Thoracic aorta (tissue), 2 donors: ENCODE data around the gene SLC37A3. TPM values are rescaled to one million over a fixed set of nuclear protein-coding genes. Genes with fewer than 3 reads are reported as not detected.

Experiments
- ATAC-seq: fragments of 150-250 bp; one replicate; pipeline ENCODE4 v1.8.0; 2017; ENCODE audit warnings: low read depth; ENCODE audit not compliant: insufficient number of reproducible peaks, low FRiP score
- DNase-seq: peaks from one replicate; pipeline ENCODE4 v3.0.0-alpha.2; 2020; ENCODE audit warnings: low spot score
- H3K27ac ChIP-seq, 2 donors: fragments of 200-600 bp; sonication (generic); 1 replicate in 1 of 2; 2 replicates in 1 of 2; pipeline ENCODE4 v1.5.1; 2016; ENCODE audit warnings: mild to moderate bottlenecking in 2 of 2, moderate library complexity in 2 of 2
- H3K27me3 ChIP-seq: fragments of 200-600 bp; sonication (generic); replicated peaks from 2 replicates; pipeline ENCODE4 v1.6.0; 2016; ENCODE audit warnings: mild to moderate bottlenecking; ENCODE audit not compliant: insufficient read depth
- H3K36me3 ChIP-seq: fragments of 200-600 bp; sonication (generic); one replicate; pipeline ENCODE4 v1.5.1; 2016
- H3K4me1 ChIP-seq, 2 donors: fragments of 200-600 bp; sonication (generic); 1 replicate in 1 of 2; 2 replicates in 1 of 2; pipeline versions ENCODE4 v1.5.1 to v1.6.0; 2016; ENCODE audit warnings: low read depth in 2 of 2, mild to moderate bottlenecking in 1 of 2; ENCODE audit not compliant: control insufficient read depth in 1 of 2
- H3K4me3 ChIP-seq: fragments of 200-600 bp; sonication (generic); 2 replicates; pipeline ENCODE4 v1.5.1; 2016; ENCODE audit warnings: mild to moderate bottlenecking
- H3K9me3 ChIP-seq: fragments of 200-600 bp; sonication (generic); 2 replicates; pipeline ENCODE4 v1.5.1; 2016
- total RNA-seq, 2 donors: library from RNA; depleted of rRNA; stranded (reverse); fragments of >200 nt; gene quantifications; one replicate each; pipeline versions ENCODE4 v1.1.0 to v1.2.3, GENCODE V29; 2016
- TF ChIP-seq, protein P1 (sequence below): fragments of 200-600 bp; sonication (generic); IDR thresholded peaks from one replicate; pipeline ENCODE4 v1.5.1; 2019; ENCODE audit warnings: antibody characterized with exemption

SLC37A3 gene
- total RNA-seq, 2 donors from 2014 or later, result 66.5 to 83.2 TPM

DNA sequence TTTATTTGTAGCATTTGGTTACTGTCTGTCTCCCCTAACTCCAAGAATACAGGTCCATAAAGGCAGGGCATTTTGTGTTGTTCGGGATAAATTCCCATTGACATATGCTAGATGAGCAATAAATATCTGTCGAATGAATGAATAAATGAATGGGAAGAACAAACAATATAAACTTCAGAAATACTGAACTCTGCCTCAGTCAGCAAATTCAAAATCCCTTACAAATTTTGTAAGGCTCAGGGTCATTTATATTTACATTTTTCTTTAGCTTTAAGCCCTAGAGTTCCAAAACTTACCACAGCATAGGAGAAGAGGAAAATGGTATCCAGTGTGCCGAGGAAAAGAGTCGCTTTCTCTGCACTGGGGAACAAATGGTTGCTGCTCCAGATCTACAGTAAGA lies 29.0 kb downstream of the SLC37A3 start:
- Histone ChIP-seq H3K4me3 (no peak overlapping the region), H3K27ac (no peak overlapping the region), H3K27me3 (no peaks in the 10 kb centered on the region), H3K36me3 (peaks cover 18% of the 10 kb centered on the region), H3K9me3 (no peaks in the 10 kb centered on the region), H3K4me1 (no peaks in the 10 kb centered on the region)
- ATAC-seq (no peak), DNase-seq (no peak)
- TF ChIP-seq, protein P1, sequence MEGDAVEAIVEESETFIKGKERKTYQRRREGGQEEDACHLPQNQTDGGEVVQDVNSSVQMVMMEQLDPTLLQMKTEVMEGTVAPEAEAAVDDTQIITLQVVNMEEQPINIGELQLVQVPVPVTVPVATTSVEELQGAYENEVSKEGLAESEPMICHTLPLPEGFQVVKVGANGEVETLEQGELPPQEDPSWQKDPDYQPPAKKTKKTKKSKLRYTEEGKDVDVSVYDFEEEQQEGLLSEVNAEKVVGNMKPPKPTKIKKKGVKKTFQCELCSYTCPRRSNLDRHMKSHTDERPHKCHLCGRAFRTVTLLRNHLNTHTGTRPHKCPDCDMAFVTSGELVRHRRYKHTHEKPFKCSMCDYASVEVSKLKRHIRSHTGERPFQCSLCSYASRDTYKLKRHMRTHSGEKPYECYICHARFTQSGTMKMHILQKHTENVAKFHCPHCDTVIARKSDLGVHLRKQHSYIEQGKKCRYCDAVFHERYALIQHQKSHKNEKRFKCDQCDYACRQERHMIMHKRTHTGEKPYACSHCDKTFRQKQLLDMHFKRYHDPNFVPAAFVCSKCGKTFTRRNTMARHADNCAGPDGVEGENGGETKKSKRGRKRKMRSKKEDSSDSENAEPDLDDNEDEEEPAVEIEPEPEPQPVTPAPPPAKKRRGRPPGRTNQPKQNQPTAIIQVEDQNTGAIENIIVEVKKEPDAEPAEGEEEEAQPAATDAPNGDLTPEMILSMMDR, result no peak

DNA sequence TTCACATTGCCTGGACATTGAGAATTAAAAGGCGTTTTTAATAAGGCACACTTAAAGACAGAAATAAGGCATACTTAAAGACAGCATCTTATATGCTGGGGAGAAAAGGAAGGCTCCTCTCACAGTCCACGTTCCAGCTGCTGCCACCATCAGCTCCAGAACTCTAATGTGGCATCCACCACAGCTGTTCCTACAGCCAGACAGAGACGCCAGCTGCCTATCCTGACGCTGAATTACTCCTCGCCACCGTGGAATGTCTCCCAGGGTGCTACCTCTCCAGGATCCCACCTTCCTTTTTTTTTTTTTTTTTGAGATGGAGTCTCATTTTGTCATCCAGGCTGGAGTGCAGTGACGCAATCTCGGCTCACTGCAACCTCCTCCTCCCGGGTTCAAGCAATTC lies 30.8 kb downstream of the SLC37A3 start:
- H3K27me3 ChIP-seq, result no peaks in the 10 kb centered on the region

DNA sequence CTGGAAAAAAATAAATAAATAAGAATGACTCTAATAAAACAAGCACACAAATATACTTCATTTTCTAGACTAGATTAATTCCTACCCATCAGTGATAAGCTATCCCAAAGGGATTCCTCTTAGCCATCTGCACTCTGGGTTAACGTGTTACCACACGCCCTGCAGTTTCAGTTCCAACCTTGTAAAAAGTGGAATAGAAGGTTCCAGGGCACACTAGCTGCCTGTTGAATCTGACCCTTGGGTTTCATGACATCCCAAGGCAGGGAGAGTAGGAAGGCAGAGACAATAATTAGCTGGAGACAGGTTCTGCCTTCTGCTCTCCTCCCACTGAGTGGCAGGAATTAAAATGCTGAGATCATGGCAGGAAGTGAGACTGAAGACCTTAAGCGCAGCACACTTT lies 33.5 kb downstream of the SLC37A3 start:
- no peak overlapping the region for H3K27ac ChIP-seq
- ATAC-seq, result no peak
- peaks cover 17% of the 10 kb centered on the region for H3K36me3 ChIP-seq

More for the DNA sequence above, 30.8 kb downstream of the SLC37A3 start:
- DNase-seq (no peak), ATAC-seq (no peak)
- Histone ChIP-seq H3K9me3 (no peaks in the 10 kb centered on the region), H3K4me1 (no peaks in the 10 kb centered on the region), H3K36me3 (peaks cover 21% of the 10 kb centered on the region), H3K27ac (no peak overlapping the region), H3K4me3 (no peak overlapping the region)
- TF ChIP-seq, protein P1, result no peak

DNA sequence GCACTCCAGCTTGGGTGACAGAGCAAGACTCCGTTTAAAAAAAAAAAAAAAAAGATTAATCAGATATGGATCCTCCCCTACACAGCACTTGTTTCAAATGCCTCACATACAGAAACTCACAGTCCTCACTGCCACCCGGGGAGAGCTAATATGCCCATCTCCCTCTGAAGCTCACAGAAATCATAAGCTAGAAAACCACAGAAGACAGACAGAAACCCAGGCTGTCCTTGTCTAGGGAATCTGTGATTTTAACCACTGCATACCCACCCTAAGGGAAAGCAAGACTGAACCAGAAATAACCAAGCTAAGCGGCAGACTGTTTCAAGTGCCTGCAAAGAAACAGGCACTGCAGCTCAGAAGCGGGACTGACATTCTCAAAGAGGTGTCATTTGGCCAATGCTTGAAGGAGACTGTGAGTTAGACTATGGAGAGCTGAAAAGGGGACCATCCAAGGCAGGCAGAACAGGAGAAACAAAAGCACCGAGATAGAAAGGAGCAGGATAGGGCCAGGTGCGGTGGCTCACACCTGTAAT lies 37.6 kb downstream of the SLC37A3 start:
- Histone ChIP-seq H3K36me3 (peaks cover 2% of the 10 kb centered on the region), H3K9me3 (no peaks in the 10 kb centered on the region), H3K27me3 (no peaks in the 10 kb centered on the region), H3K4me3 (no peak overlapping the region), H3K4me1 (no peaks in the 10 kb centered on the region), H3K27ac (no peak overlapping the region)
- TF ChIP-seq, protein P1, result no peak
- no peak for DNase-seq
- no peak for ATAC-seq

More for the DNA sequence above, 33.5 kb downstream of the SLC37A3 start:
- Histone ChIP-seq H3K4me1 (no peaks in the 10 kb centered on the region), H3K9me3 (no peaks in the 10 kb centered on the region), H3K27me3 (no peaks in the 10 kb centered on the region), H3K4me3 (no peak overlapping the region)
- TF ChIP-seq, protein P1, result no peak
- DNase-seq, result no peak

DNA sequence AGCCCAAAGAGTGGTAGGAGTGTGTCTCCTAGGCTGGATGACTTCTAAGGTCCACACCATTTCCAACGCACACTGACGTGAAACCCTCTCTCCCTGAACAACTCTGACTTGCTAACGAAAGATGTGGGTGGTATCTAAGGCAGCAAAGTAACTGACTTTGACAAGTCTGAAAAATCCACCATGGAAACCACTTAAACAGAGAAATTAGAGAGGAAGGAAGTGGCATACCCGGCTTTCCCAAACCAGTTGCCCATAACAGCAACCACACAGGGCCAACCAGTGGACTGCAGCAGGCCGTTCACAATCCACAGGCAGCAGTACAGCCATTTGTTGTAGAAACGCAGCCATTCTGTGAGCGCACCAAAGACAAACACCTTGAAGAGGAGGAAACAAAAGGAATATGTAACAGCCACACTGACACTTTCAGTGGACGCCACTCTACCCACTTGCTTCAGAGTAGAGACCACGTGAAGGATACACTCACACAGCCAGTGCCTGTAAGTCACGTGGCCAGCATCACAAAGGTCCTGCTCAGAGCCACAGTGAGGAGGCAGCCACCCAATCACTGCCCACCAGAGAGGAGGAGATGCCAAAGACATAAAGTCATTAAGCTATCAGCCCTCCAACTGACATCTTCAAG lies 39.8 kb downstream of the SLC37A3 start:
- Histone ChIP-seq H3K4me1 (no peaks in the 10 kb centered on the region), H3K36me3 (no peaks in the 10 kb centered on the region), H3K27ac (no peak overlapping the region), H3K9me3 (no peaks in the 10 kb centered on the region), H3K4me3 (peak overlapping the region; percentile 16), H3K27me3 (no peaks in the 10 kb centered on the region)
- no peak for ATAC-seq
- no peak for DNase-seq
- TF ChIP-seq, protein P1, result no peak
